Measurements from ENCODE around the gene ZMYND8.

GRCh38 chr20:47290666-47291430, 65.7 kb downstream of the ZMYND8 start:
- TF ChIP-seq EZH2 (IDR thresholded peaks at IDR 0.05; ENCODE audit: low read length, missing control alignments) (no peak), CTCF (conservative IDR thresholded peaks at IDR 0.05 in 1 of 2, IDR thresholded peaks at IDR 0.05 in 1 of 2; ENCODE audit: low read depth in 1 of 2, low read length in 2 of 2) (no peak)
